Esophagus squamous epithelium (tissue), 4 donors: ENCODE measurements around the gene HRH4.

ENCODE experiments used
- CTCF ChIP-seq, 6 experiments: fragments of 450-650 bp in 4 of 6; fragments of 200-600 bp in 2 of 6; sonication (generic) in 2 of 6; IDR thresholded peaks; one replicate each; pipeline ENCODE4 v1.5.1; 2016 to 2019; ENCODE audit warnings: antibody characterized with exemption in 6 of 6, mild to moderate bottlenecking in 4 of 6, moderate library complexity in 4 of 6
- POLR2A ChIP-seq, 4 donors: fragments of 450-650 bp; IDR thresholded peaks; one replicate each; pipeline ENCODE4 v1.6.1; 2017; ENCODE audit warnings: antibody characterized with exemption in 4 of 4, mild to moderate bottlenecking in 4 of 4, moderate library complexity in 3 of 4

- TF ChIP-seq POLR2A (IDR thresholded peaks at IDR 0.05) (no peak), CTCF (IDR thresholded peaks at IDR 0.05) (no peak)
Observed at GRCh38 chr18:24465486-24465885, 5.0 kb downstream of the HRH4 start.
